Measurements from ENCODE around the gene RIMS4. TPM values are rescaled to one million over a fixed set of nuclear protein-coding genes. Genes with fewer than 3 reads are reported as not detected.

The RIMS4 gene
- total and polyA plus RNA-seq, 9 donors, result 5.7 to 13.2 (median 10.1) TPM

- H3K4me1 ChIP-seq (ENCODE audit: control insufficient read depth, insufficient read depth, low read length), result no peaks in the 10 kb centered on the region
- WGBS (ENCODE audit: insufficient coverage), result 64% methylated on average over 1 of the region's 4 CpGs
- DNase-seq, result no peak
- H3K36me3 ChIP-seq (ENCODE audit: control insufficient read depth, insufficient read depth, low read length), result no peaks in the 10 kb centered on the region
- no peaks in the 10 kb centered on the region for H3K9me3 ChIP-seq (replicated peaks; ENCODE audit: control insufficient read depth, low read depth, low read length)
- H3K4me3 ChIP-seq (ENCODE audit: low read length), result no peak overlapping the region
- H3K27ac ChIP-seq (ENCODE audit: low read length), result no peak overlapping the region
- H3K27me3 ChIP-seq (ENCODE audit: control insufficient read depth, insufficient read depth, low read length), result peaks cover 2% of the 10 kb centered on the region
Measured at GRCh38 chr20:44848254-44849015, 38.1 kb upstream of the RIMS4 start.

DNA sequence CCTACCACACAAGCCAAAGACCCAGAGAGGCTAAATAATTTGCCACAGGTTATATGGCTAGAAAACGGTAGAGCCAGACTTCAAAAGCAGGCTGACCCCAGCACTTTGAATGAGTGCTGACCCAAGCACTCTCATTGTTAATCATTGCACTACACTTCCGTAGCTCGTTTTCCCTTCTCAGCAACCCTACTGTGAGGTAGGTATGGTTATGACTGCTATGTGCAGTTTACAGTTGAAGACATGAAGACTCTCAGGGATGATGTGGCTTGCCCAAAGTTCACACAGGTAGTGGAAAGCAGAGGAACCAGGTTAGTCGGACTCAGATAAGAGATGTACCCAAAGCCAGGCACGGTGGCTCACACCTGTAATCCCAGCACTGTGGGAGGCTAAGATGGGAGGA is 33.5 kb upstream of the RIMS4 start:
- 70% methylated on average over 3 of the region's 5 CpGs for WGBS (ENCODE audit: insufficient coverage)
- no peaks in the 10 kb centered on the region for H3K36me3 ChIP-seq (ENCODE audit: control insufficient read depth, insufficient read depth, low read length)
- peaks cover 2% of the 10 kb centered on the region for H3K27me3 ChIP-seq (ENCODE audit: control insufficient read depth, insufficient read depth, low read length)
- DNase-seq, result no peak
- no peaks in the 10 kb centered on the region for H3K9me3 ChIP-seq (replicated peaks; ENCODE audit: control insufficient read depth, low read depth, low read length)
- H3K27ac ChIP-seq (ENCODE audit: low read length), result no peak overlapping the region
- H3K4me1 ChIP-seq (ENCODE audit: control insufficient read depth, insufficient read depth, low read length), result no peaks in the 10 kb centered on the region
- H3K4me3 ChIP-seq (ENCODE audit: low read length), result no peak overlapping the region

- Histone ChIP-seq H3K4me3 (ENCODE audit: low read length) (no peak overlapping the region), H3K9me3 (replicated peaks; ENCODE audit: control insufficient read depth, low read depth, low read length) (no peaks in the 10 kb centered on the region), H3K27me3 (ENCODE audit: control insufficient read depth, insufficient read depth, low read length) (peaks cover 5% of the 10 kb centered on the region), H3K4me1 (ENCODE audit: control insufficient read depth, insufficient read depth, low read length) (peaks cover 2% of the 10 kb centered on the region), H3K27ac (ENCODE audit: low read length) (no peak overlapping the region), H3K36me3 (ENCODE audit: control insufficient read depth, insufficient read depth, low read length) (no peaks in the 10 kb centered on the region)
- 100% methylated on average over 2 of the region's 6 CpGs for WGBS (ENCODE audit: insufficient coverage)
- no peak for DNase-seq
Measured at GRCh38 chr20:44841955-44842354, 31.6 kb upstream of the RIMS4 start.

GRCh38 chr20:44840826-44841225 is 30.5 kb upstream of the RIMS4 start:
- H3K36me3 ChIP-seq (ENCODE audit: control insufficient read depth, insufficient read depth, low read length), result no peaks in the 10 kb centered on the region
- peaks cover 9% of the 10 kb centered on the region for H3K4me1 ChIP-seq (ENCODE audit: control insufficient read depth, insufficient read depth, low read length)
- H3K27ac ChIP-seq (ENCODE audit: low read length), result no peak overlapping the region
- no peak overlapping the region for H3K4me3 ChIP-seq (ENCODE audit: low read length)
- no peaks in the 10 kb centered on the region for H3K9me3 ChIP-seq (replicated peaks; ENCODE audit: control insufficient read depth, low read depth, low read length)
- 83% methylated on average over 4 of the region's 5 CpGs for WGBS (ENCODE audit: insufficient coverage)
- H3K27me3 ChIP-seq (ENCODE audit: control insufficient read depth, insufficient read depth, low read length), result peaks cover 5% of the 10 kb centered on the region
- no peak for DNase-seq

DNA sequence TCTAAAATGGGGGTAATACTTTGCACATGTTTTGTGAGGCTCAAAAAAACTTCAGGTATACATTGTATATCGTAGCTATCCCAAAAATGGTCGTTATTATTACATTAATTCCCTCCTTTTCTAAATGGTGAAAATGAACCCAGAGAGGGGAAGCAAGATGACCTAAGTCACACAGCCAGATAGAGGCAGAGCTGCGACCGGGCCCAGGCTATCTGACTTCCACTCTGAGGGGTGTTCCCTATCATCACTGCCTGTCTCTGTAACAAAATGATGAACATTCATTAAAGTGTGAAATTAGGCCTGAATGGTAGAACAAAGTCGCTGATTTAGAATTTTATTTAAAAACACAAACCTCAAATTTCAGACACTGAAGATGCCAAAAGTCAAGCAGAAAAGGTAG is 29.1 kb upstream of the RIMS4 start:
- Histone ChIP-seq H3K4me1 (ENCODE audit: control insufficient read depth, insufficient read depth, low read length) (peaks cover 13% of the 10 kb centered on the region), H3K27ac (ENCODE audit: low read length) (no peak overlapping the region), H3K27me3 (ENCODE audit: control insufficient read depth, insufficient read depth, low read length) (peaks cover 5% of the 10 kb centered on the region), H3K9me3 (replicated peaks; ENCODE audit: control insufficient read depth, low read depth, low read length) (no peaks in the 10 kb centered on the region), H3K36me3 (ENCODE audit: control insufficient read depth, insufficient read depth, low read length) (no peaks in the 10 kb centered on the region), H3K4me3 (ENCODE audit: low read length) (no peak overlapping the region)
- no peak for DNase-seq
- WGBS (ENCODE audit: insufficient coverage), result no CpG with 5 or more reads among the region's 5 CpGs

DNA sequence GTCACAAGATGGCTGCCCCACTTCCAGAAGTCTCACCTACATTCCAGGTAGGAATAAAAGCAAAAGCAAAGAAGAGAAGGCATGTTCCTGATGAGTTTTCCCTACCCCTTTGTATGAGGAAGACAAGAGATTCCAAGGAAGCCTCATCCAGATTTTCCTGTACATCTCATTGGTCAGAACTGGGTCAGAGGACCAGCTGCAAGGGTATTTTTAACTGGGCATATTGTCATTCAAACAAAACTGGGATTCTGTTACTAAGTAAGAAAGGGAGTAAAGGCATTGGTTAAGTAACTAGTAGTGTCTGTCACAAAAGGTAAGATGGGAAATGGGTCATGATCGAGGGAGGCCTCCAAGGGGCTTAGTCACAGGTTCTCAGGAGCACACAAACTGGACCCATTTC is 28.2 kb upstream of the RIMS4 start:
- peaks cover 13% of the 10 kb centered on the region for H3K4me1 ChIP-seq (ENCODE audit: control insufficient read depth, insufficient read depth, low read length)
- peak; percentile 14 for DNase-seq
- WGBS (ENCODE audit: insufficient coverage), result 67% methylated on average over 1 of the region's 1 CpG
- H3K27me3 ChIP-seq (ENCODE audit: control insufficient read depth, insufficient read depth, low read length), result peaks cover 2% of the 10 kb centered on the region
- H3K9me3 ChIP-seq (replicated peaks; ENCODE audit: control insufficient read depth, low read depth, low read length), result no peaks in the 10 kb centered on the region
- H3K4me3 ChIP-seq (ENCODE audit: low read length), result no peak overlapping the region
- peak overlapping the region; percentile 69 for H3K27ac ChIP-seq (ENCODE audit: low read length)
- no peaks in the 10 kb centered on the region for H3K36me3 ChIP-seq (ENCODE audit: control insufficient read depth, insufficient read depth, low read length)

DNA sequence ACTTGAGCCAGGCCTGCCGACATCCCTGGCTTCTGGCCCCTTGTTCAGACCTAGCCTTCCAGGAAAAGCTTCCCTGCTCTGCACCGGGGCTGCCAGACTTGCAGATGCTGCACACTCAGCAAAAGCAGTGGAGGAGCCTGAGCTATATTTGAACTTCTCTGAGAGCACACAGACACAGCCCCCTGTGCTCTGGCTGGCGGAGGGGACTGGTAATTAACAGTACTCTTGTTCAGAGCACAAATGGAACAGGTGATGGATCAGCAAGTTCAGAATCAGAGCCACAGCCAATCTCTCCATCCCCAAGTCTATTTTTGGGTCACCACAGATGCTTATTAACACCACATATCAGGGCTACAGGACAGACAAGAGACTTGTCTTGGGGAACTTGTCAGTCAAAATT is 27.6 kb upstream of the RIMS4 start:
- peak; percentile 73 for DNase-seq

DNA sequence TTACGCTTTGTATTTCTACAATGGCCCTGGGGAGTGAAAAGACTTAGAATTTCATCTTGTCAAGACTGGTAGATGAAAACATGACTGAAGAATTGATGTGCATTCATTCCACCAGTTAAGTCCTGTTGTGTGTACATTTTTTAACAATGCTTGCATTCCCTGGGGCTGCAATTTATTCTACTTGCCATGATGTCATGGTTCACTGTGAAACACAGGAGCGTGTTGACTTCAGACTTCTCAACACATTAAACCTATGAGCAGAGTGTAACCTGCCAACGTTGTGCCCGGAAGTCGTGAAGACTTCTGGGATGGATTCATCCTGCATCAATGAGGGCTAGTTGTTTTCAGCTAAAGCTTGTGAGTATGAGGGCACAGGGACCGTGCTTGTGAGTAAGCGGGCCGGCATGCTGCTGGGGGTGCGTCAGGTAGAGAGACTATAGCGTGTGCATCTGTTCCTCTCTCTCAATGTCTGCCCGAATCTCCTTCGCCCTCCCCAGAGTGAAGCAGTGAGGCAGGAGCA is 26.3 kb upstream of the RIMS4 start:
- WGBS (ENCODE audit: insufficient coverage), result 100% methylated on average over 1 of the region's 12 CpGs
- Histone ChIP-seq H3K36me3 (ENCODE audit: control insufficient read depth, insufficient read depth, low read length) (no peaks in the 10 kb centered on the region), H3K4me3 (ENCODE audit: low read length) (no peak overlapping the region), H3K9me3 (replicated peaks; ENCODE audit: control insufficient read depth, low read depth, low read length) (no peaks in the 10 kb centered on the region), H3K27ac (ENCODE audit: low read length) (no peak overlapping the region), H3K27me3 (ENCODE audit: control insufficient read depth, insufficient read depth, low read length) (peaks cover 7% of the 10 kb centered on the region), H3K4me1 (ENCODE audit: control insufficient read depth, insufficient read depth, low read length) (peaks cover 17% of the 10 kb centered on the region)
- no peak for DNase-seq

More for the DNA sequence above, 27.6 kb upstream of the RIMS4 start:
- Histone ChIP-seq H3K27ac (ENCODE audit: low read length) (peak overlapping the region; percentile 69), H3K27me3 (ENCODE audit: control insufficient read depth, insufficient read depth, low read length) (peaks cover 2% of the 10 kb centered on the region), H3K4me3 (ENCODE audit: low read length) (no peak overlapping the region), H3K36me3 (ENCODE audit: control insufficient read depth, insufficient read depth, low read length) (no peaks in the 10 kb centered on the region), H3K9me3 (replicated peaks; ENCODE audit: control insufficient read depth, low read depth, low read length) (no peaks in the 10 kb centered on the region), H3K4me1 (ENCODE audit: control insufficient read depth, insufficient read depth, low read length) (peaks cover 13% of the 10 kb centered on the region)
- WGBS (ENCODE audit: insufficient coverage), result 43% methylated on average over 2 of the region's 3 CpGs

- peaks cover 8% of the 10 kb centered on the region for H3K27me3 ChIP-seq (ENCODE audit: control insufficient read depth, insufficient read depth, low read length)
- H3K4me3 ChIP-seq (ENCODE audit: low read length), result no peak overlapping the region
- no peak overlapping the region for H3K27ac ChIP-seq (ENCODE audit: low read length)
- H3K9me3 ChIP-seq (replicated peaks; ENCODE audit: control insufficient read depth, low read depth, low read length), result no peaks in the 10 kb centered on the region
- WGBS (ENCODE audit: insufficient coverage), result 50% methylated on average over 3 of the region's 7 CpGs
- H3K36me3 ChIP-seq (ENCODE audit: control insufficient read depth, insufficient read depth, low read length), result no peaks in the 10 kb centered on the region
- no peak for DNase-seq
- peaks cover 17% of the 10 kb centered on the region for H3K4me1 ChIP-seq (ENCODE audit: control insufficient read depth, insufficient read depth, low read length)
Measured at GRCh38 chr20:44835661-44836221, 25.4 kb upstream of the RIMS4 start.

- Histone ChIP-seq H3K4me1 (ENCODE audit: control insufficient read depth, insufficient read depth, low read length) (peaks cover 17% of the 10 kb centered on the region), H3K27ac (ENCODE audit: low read length) (no peak overlapping the region), H3K4me3 (ENCODE audit: low read length) (no peak overlapping the region), H3K9me3 (replicated peaks; ENCODE audit: control insufficient read depth, low read depth, low read length) (no peaks in the 10 kb centered on the region), H3K36me3 (ENCODE audit: control insufficient read depth, insufficient read depth, low read length) (no peaks in the 10 kb centered on the region), H3K27me3 (ENCODE audit: control insufficient read depth, insufficient read depth, low read length) (peaks cover 9% of the 10 kb centered on the region)
- no peak for DNase-seq
- 25% methylated on average over 1 of the region's 1 CpG for WGBS (ENCODE audit: insufficient coverage)
Measured at GRCh38 chr20:44835116-44835515, 24.8 kb upstream of the RIMS4 start.

Data from muscle of leg (tissue), 11 donors.